Measurements from ENCODE around the gene SIGMAR1. TPM values are rescaled to one million over a fixed set of nuclear protein-coding genes. Genes with fewer than 3 reads are reported as not detected.

The SIGMAR1 gene
- total RNA-seq, 1 donor = 15.6 TPM

DNA sequence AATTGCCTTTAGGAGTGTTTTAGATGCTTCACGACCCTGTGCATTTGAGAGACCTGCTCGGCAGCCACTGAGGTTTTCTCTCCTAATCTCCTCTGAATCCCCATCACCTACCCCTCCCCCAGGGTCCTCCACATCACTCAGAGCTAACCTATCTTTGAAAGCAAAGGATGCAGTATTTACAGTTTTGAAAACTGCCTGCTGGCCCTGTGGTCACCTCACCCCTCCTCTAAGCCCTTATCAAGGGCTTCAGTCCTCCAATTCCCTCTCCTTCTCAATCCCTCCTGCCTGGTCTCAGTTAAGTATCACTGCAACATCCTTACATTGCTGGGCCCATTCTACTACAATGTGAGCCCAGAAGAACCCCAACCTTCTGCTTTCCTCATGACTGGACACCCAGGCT, 30.3 kb downstream of the SIGMAR1 start:
- H3K27me3 ChIP-seq (ENCODE audit: insufficient read depth, low read length) = no peaks in the 10 kb centered on the region
- no peak overlapping the region for H3K4me3 ChIP-seq (ENCODE audit: low read length)
- peaks cover 12% of the 10 kb centered on the region for H3K4me1 ChIP-seq (ENCODE audit: insufficient read depth, low read length)
- H3K9me3 ChIP-seq (ENCODE audit: low read depth, low read length) = no peaks in the 10 kb centered on the region

- Histone ChIP-seq H3K27me3 (ENCODE audit: insufficient read depth, low read length) (no peaks in the 10 kb centered on the region), H3K9me3 (ENCODE audit: low read depth, low read length) (no peaks in the 10 kb centered on the region), H3K4me1 (ENCODE audit: insufficient read depth, low read length) (peaks cover 10% of the 10 kb centered on the region), H3K4me3 (ENCODE audit: low read length) (no peak overlapping the region)
Measured at GRCh38 chr9:34606905-34607304, 30.7 kb downstream of the SIGMAR1 start.

GRCh38 chr9:34606190-34606589, 31.4 kb downstream of the SIGMAR1 start:
- no peaks in the 10 kb centered on the region for H3K9me3 ChIP-seq (ENCODE audit: low read depth, low read length)
- H3K4me3 ChIP-seq (ENCODE audit: low read length) = no peak overlapping the region
- H3K4me1 ChIP-seq (ENCODE audit: insufficient read depth, low read length) = peaks cover 6% of the 10 kb centered on the region
- H3K27me3 ChIP-seq (ENCODE audit: insufficient read depth, low read length) = no peaks in the 10 kb centered on the region

GRCh38 chr9:34603610-34604231, 33.9 kb downstream of the SIGMAR1 start:
- Histone ChIP-seq H3K27me3 (ENCODE audit: insufficient read depth, low read length) (no peaks in the 10 kb centered on the region), H3K4me3 (ENCODE audit: low read length) (no peak overlapping the region), H3K4me1 (ENCODE audit: insufficient read depth, low read length) (no peaks in the 10 kb centered on the region), H3K9me3 (ENCODE audit: low read depth, low read length) (no peaks in the 10 kb centered on the region)

DNA sequence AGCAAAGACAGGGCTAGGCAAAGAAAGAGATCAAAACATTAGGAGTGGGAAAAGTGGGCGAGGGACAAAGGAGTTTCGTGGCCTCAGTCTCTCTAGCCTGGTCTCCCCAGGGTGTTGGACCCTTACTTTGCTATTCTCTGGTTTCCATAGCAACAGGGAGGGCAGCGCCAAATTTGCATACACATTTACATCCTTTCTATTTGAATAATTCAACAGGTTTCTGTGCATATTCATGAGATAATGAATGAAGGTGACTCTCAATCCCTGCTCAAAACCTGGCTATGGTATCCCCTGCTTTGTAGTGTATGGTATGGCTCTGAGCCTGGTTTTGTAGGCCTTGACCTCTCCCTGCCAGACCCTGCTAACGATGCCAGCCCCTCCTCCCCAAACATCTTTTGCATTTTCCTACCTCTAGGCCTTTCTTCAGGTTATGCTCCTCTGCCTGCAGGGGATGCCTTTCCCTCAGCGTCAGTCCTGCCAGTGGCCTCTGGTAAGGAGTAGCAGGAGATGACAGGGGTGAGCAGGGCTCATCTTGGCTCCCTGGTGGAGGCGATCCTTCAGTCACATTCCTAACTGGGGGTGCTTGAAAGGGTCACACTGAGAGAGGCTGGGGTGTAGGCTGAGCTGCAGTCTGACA, 35.5 kb downstream of the SIGMAR1 start:
- Histone ChIP-seq H3K9me3 (ENCODE audit: low read depth, low read length) (no peaks in the 10 kb centered on the region), H3K4me3 (ENCODE audit: low read length) (no peak overlapping the region), H3K4me1 (ENCODE audit: insufficient read depth, low read length) (no peaks in the 10 kb centered on the region), H3K27me3 (ENCODE audit: insufficient read depth, low read length) (peaks cover under 1% of the 10 kb centered on the region)

DNA sequence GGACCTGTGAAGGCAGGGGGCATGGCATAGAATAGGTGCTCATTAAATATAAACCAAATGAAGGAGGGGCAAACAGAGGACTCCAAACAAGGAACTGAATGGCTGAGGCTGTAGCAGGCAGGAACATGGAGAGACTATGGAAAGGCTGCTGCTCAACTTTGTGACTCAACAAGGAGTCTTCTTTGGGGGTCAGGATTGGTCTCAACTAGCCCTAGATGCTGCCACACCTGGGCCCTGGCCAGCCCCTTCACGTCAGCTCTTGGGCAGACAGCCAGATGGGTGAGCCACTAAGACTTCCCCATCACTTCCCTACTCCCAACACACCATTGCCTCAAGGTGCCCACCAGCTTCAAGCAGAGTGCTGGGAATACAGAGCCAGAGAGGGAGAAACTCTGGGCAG, 36.7 kb downstream of the SIGMAR1 start:
- no peaks in the 10 kb centered on the region for H3K4me1 ChIP-seq (ENCODE audit: insufficient read depth, low read length)
- peaks cover 2% of the 10 kb centered on the region for H3K27me3 ChIP-seq (ENCODE audit: insufficient read depth, low read length)
- H3K9me3 ChIP-seq (ENCODE audit: low read depth, low read length) = no peaks in the 10 kb centered on the region
- H3K4me3 ChIP-seq (ENCODE audit: low read length) = no peak overlapping the region

DNA sequence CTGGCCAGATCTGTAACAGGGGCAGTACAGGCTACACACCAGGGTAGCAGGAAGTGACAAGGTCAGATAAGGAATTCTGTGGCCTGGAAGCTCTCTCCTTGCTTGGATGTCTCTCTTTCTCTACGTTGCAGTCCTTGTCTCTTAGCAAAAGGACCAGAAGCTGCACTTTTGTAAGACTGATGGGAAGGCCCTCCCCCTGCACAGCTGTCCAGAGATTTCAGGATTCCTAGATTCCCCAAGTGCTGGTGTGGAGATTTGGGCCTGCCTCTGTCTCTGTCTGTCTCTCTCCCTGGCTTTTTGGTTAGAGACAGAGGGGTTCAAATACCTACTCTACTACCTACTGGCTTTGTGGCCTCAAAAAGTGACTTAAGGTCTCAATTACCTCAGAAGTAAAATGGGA, 38.0 kb downstream of the SIGMAR1 start:
- no peaks in the 10 kb centered on the region for H3K9me3 ChIP-seq (ENCODE audit: low read depth, low read length)
- no peaks in the 10 kb centered on the region for H3K4me1 ChIP-seq (ENCODE audit: insufficient read depth, low read length)
- no peak overlapping the region for H3K4me3 ChIP-seq (ENCODE audit: low read length)
- peaks cover 9% of the 10 kb centered on the region for H3K27me3 ChIP-seq (ENCODE audit: insufficient read depth, low read length)

DNA sequence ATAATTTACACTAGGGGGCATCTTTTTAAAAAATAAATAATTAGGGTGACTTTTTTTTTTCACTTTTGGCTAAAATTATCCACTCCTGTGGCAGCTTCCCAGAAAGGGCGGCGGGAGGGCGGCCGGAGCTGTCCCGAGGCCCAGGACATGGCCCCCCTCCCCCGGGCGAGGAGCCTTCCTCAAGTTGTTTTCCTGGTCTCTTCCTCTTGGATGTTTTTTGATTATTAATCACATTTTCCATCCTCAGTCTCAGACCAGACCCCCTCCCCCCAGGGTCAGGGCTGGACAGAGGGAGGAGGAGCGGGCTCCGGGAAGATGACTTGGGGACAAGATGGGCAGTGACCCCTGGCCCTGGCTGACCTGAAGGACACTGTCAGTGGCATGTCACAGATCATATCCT, 43.4 kb downstream of the SIGMAR1 start:
- no peak overlapping the region for H3K4me3 ChIP-seq (ENCODE audit: low read length)
- peaks cover 34% of the 10 kb centered on the region for H3K4me1 ChIP-seq (ENCODE audit: insufficient read depth, low read length)
- no peaks in the 10 kb centered on the region for H3K9me3 ChIP-seq (ENCODE audit: low read depth, low read length)
- peaks cover 51% of the 10 kb centered on the region for H3K27me3 ChIP-seq (ENCODE audit: insufficient read depth, low read length)

GRCh38 chr9:34592895-34593601, 44.5 kb downstream of the SIGMAR1 start:
- no peak overlapping the region for H3K4me3 ChIP-seq (ENCODE audit: low read length)
- peaks cover 62% of the 10 kb centered on the region for H3K27me3 ChIP-seq (ENCODE audit: insufficient read depth, low read length)
- peaks cover 34% of the 10 kb centered on the region for H3K4me1 ChIP-seq (ENCODE audit: insufficient read depth, low read length)
- H3K9me3 ChIP-seq (ENCODE audit: low read depth, low read length) = no peaks in the 10 kb centered on the region

DNA sequence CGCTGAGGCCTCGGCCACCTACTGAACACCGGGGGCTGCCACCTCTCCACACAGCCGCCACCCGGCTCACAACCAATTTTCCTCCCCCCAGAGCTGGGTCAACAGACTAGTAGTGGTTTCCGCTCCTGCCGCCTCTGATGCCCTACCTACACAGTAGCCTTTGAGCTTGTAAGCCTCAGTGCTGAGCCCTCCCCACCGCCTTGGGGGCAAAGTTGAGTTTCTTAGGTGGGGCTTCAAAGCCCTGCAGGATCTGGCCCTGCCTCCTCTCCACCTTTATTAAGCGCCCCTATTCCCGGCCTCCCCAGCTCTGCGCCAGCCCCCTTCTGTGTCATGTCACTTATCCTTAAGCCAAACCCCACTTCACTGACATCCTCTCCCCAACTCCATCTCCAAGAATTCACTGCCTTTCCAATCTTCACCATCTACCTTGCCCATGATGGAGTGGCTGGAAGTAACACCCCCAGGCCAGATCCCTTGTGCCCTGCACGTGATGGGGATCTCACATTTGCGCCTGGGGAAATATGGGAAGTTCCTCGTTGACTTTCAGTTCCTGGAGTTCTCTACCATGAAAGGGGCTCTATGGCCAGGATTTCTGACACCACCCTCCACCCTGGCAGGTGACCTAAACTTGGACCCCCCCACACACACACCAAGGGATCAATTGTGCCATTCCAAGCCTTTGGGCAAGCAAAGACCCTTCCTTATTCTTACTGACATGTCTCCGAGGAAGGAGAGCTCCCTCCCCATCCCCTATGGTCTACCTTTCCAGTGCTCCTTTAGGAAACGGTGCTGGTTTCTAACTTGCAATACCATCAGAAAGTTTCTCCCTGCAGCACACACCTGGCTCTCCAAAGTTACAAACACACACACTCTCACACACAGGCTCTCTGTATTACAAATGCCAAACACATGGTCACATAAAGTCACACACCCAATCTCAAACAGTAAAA, 45.4 kb downstream of the SIGMAR1 start:
- H3K4me1 ChIP-seq (ENCODE audit: insufficient read depth, low read length) = peaks cover 34% of the 10 kb centered on the region
- no peak overlapping the region for H3K4me3 ChIP-seq (ENCODE audit: low read length)
- H3K27me3 ChIP-seq (ENCODE audit: insufficient read depth, low read length) = peaks cover 71% of the 10 kb centered on the region
- no peaks in the 10 kb centered on the region for H3K9me3 ChIP-seq (ENCODE audit: low read depth, low read length)

- Histone ChIP-seq H3K4me3 (ENCODE audit: low read length) (peak overlapping the region; percentile 19), H3K4me1 (ENCODE audit: insufficient read depth, low read length) (peaks cover 34% of the 10 kb centered on the region), H3K27me3 (ENCODE audit: insufficient read depth, low read length) (peaks cover 77% of the 10 kb centered on the region)
Measured at GRCh38 chr9:34591248-34591916, 46.2 kb downstream of the SIGMAR1 start.

DNA sequence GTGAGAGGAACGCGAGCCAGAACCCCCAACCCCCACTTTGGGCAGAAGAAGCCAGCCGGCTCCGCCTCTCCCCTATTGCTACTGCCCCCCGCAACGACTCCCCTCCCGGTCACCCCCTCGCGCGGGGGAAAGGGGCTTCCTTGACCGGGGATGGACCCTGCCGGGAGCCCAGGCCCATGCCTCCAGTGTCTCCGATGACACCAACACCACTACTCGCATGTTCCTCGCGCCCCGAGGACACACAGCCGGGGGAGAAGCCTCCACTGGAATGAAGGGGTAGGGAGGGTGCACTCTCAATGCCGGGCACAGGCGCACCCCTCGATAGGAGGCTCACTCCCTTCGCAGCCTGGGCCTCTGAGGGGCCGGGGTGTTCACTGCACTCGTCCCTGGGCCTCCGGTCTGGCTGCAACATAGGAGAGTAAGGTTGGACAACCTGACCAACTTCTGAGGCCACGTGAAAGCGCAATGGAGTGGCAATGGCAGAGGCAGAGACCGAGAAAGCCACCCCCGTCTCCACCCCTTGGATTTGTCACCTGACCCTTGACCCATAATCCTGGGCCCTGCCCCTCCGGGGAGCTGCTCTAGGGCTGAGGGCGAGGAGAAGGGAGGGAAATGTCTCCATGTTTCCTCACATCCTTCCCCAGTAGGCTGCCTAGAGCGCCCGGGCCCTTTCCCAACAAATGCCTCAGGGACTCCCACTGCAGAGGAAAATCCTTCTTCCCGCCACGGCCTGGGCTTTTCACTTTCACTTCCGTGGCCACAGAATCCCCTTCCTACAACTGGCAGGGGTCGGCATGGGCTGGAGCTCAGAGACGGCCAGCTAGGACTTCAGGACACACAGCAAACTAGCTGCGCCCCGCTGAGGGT, 47.0 kb downstream of the SIGMAR1 start:
- Histone ChIP-seq H3K4me3 (ENCODE audit: low read length) (peak overlapping the region; percentile 19), H3K27me3 (ENCODE audit: insufficient read depth, low read length) (peaks cover 84% of the 10 kb centered on the region), H3K4me1 (ENCODE audit: insufficient read depth, low read length) (peaks cover 34% of the 10 kb centered on the region), H3K9me3 (ENCODE audit: low read depth, low read length) (no peaks in the 10 kb centered on the region)

More at GRCh38 chr9:34591248-34591916, 46.2 kb downstream of the SIGMAR1 start:
- H3K9me3 ChIP-seq (ENCODE audit: low read depth, low read length) = no peaks in the 10 kb centered on the region

DNA sequence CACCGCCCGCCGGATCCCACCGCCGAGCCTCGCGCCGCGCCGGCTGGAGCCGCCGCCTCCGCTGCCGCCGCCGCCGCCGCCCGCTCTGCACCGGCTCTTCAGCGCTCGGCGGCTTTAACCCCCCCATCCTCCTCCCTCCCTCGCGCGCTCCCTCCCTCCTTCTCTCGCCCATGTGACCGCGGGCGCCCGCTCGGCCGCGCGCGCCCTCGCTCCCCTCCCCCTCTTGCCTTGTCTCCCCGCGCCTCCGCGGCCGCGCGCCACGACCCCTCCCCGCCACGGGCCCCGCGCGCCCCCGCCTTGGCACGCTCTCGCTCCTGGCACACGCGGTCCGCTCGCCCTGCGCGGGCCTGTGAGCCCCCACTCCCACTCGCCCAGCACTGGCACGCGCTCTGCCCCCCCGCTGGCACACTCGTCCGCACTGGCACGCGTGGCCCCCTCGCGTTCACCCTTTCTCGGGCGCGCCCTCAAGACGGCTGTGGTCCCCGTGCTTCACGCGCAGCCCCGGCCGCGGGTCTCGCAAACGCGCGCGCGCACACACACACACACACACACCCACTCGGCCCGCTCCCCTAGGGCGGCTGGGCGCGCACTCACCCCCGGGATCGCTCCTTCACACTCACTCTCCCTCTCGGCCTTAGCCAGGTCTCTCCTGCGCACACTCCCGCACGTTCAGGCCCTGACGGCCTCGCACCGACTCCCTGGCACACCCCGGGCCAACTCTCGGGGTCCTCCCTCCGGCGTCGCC, 47.8 kb downstream of the SIGMAR1 start, which contains the start of gene CNTFR:
CNTFR (minus strand) TSS at position 89 of the 745 bp plus-strand sequence. CDS start 20,743 bp downstream, outside the sequence.
- H3K4me1 ChIP-seq (ENCODE audit: insufficient read depth, low read length) = peaks cover 34% of the 10 kb centered on the region
- no peak within 1 kb of the TSS for H3K4me3 ChIP-seq (ENCODE audit: low read length)
- H3K27me3 ChIP-seq (ENCODE audit: insufficient read depth, low read length) = peaks cover 83% of the 10 kb centered on the region
- no peaks in the 10 kb centered on the region for H3K9me3 ChIP-seq (ENCODE audit: low read depth, low read length)

Measured in mononuclear cell (primary cell).